GM18861 (cell line): Measurements from ENCODE around the gene CPNE8.
"Not testable (repeated sequence)": the region's sequence is repeated elsewhere in the genome, so short reads cannot be mapped to it uniquely, and the experiment has no call there.

Source experiments
- ATAC-seq: cut with Tn5 transposase; IDR thresholded peaks from one replicate; pipeline ENCODE4 v1.9.1; 2021; ENCODE audit not compliant: unreplicated experiment

The CPNE8 gene

GRCh38 chr12:38744041-38744440 is 161.3 kb downstream of the CPNE8 start:
- ATAC-seq, result no peak

- not testable (repeated sequence) for ATAC-seq
Measured at GRCh38 chr12:38742496-38742895, 162.9 kb downstream of the CPNE8 start.

GRCh38 chr12:38736821-38737220 is 168.6 kb downstream of the CPNE8 start:
- no peak for ATAC-seq

- no peak for ATAC-seq
Measured at GRCh38 chr12:38732761-38733160, 172.6 kb downstream of the CPNE8 start.

- ATAC-seq, result no peak
Measured at GRCh38 chr12:38728894-38729293, 176.5 kb downstream of the CPNE8 start.

- ATAC-seq, result no peak
Measured at GRCh38 chr12:38721611-38722252, 183.7 kb downstream of the CPNE8 start.

- ATAC-seq, result no peak
Measured at GRCh38 chr12:38720661-38721060, 184.7 kb downstream of the CPNE8 start.

- no peak for ATAC-seq
Measured at GRCh38 chr12:38713294-38713693, 192.1 kb downstream of the CPNE8 start.

- peak; percentile 76 for ATAC-seq
Measured at GRCh38 chr12:38711054-38711453, 194.3 kb downstream of the CPNE8 start.

GRCh38 chr12:38708466-38708865 is 196.9 kb downstream of the CPNE8 start:
- no peak for ATAC-seq

- ATAC-seq, result no peak
Measured at GRCh38 chr12:38707648-38708047, 197.7 kb downstream of the CPNE8 start.

- no peak for ATAC-seq
Measured at GRCh38 chr12:38697289-38697688, 208.1 kb downstream of the CPNE8 start.

- ATAC-seq, result no peak
Measured at GRCh38 chr12:38695057-38695456, 210.3 kb downstream of the CPNE8 start.

GRCh38 chr12:38691164-38691563 is 214.2 kb downstream of the CPNE8 start:
- ATAC-seq, result no peak

GRCh38 chr12:38690646-38691045 is 214.7 kb downstream of the CPNE8 start:
- no peak for ATAC-seq

GRCh38 chr12:38689704-38690103 is 215.7 kb downstream of the CPNE8 start:
- no peak for ATAC-seq

- ATAC-seq, result no peak
Measured at GRCh38 chr12:38689195-38689594, 216.2 kb downstream of the CPNE8 start.

- no peak for ATAC-seq
Measured at GRCh38 chr12:38682521-38682920, 222.9 kb downstream of the CPNE8 start.

- ATAC-seq, result no peak
Measured at GRCh38 chr12:38669530-38669929, 235.9 kb downstream of the CPNE8 start.

- ATAC-seq, result no peak
Measured at GRCh38 chr12:38669081-38669480, 236.3 kb downstream of the CPNE8 start.

GRCh38 chr12:38666425-38666824 is 239.0 kb downstream of the CPNE8 start:
- no peak for ATAC-seq

GRCh38 chr12:38664661-38665269 is 240.6 kb downstream of the CPNE8 start:
- no peak for ATAC-seq

- ATAC-seq, result no peak
Measured at GRCh38 chr12:38662829-38663228, 242.6 kb downstream of the CPNE8 start.
